GM19452 (cell line): ENCODE results near the gene MATR3.
"Not testable (repeated sequence)": the region's sequence is repeated elsewhere in the genome, so short reads cannot be mapped to it uniquely, and the experiment has no call there.

Source experiments
- ATAC-seq: cut with Tn5 transposase; IDR thresholded peaks from one replicate; pipeline ENCODE4 v1.9.1; 2021; ENCODE audit not compliant: unreplicated experiment

Gene MATR3

DNA sequence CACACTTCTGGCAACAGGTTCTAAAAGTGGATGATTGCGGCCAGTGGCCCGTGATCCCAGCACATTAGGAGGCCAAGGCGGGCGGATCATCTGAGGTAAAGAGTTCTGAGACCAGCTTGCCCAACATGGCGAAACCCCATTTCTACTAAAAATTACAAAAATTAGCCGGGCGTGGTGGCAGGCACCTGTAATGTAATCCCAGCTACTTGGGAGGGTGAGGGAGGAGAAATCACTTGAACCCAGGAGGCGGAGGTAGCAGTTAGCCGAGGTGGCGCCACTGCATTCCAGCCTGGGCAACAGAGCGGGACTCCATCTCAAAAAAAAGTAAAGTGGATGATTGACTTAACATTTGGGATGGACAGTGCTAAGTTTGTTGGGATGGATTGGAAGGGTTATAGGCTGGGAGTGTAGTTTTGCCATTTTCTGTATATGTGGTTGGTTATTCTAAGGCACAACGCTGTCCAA, 3.4 kb downstream of the MATR3 start:
- no peak for ATAC-seq

DNA sequence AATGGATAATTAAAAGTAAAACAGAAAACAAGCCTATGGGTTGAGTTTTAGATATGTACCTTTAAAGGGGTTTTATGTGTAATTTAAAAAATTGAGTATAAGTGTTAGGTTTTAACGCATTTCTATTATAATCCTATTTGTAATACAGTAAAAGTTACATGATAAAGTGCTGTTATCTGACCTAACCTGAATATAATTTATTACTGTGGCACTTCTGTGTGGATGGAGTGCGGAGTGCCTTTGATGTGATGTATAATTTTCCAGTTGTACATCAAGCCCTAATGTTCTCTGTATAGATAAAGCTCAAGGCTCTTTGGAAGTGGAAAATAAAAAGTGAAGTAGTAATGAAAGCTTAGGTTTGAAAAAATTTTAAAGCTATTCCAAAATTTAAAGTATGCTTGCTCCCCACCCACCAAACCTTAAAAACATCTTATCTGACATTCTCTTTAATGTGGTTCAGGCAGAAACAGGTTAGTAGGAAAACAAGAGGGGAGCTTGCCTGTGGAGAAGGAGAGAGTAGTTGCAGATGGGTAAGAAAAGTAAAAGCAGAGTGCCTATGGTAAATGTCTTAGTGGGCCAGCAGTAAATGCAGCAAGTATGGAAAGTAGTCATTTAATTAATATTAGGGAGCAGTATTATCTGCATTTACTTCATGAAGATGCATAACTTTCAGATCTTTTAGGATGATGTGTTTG, 4.0 kb downstream of the MATR3 start:
- no peak for ATAC-seq

DNA sequence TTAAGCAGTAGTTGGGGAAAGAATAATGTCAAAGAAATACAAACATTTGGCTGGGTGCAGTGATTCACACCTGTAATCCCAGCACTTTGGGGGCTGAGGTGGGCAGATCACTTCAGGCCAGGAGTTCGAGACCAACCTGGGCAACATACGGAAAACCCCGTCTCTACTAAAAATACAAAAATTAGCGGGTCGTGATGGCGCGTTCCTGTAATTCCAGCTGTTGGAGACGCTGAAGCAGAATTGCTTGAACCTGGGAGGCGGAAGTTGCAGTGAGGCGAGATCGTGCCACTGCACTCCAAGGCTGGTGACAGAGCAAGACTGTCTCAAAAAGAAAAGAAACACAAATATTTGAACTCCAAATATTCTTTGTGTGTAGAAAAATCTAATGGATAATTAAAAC, 4.7 kb downstream of the MATR3 start:
- ATAC-seq, result no peak

DNA sequence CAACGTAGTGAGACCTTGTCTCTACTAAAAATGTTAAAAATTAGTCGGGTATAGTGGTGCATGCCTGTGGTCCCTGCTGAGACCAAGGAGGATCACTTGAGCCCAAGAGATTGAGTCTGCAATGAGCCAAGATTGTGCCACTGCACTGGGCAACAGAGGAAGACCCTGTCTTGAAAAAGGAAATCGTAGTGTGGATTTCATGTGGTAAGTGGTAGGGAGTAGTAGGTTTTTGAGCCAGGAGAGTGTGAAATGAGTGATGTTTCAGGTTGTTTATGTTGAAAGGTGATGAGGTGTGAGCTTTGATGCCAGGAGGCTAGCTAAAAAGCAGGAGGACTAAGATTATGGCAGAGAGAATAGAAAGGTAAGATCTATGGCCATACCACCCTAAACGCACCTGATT, 5.9 kb downstream of the MATR3 start:
- ATAC-seq, result no peak

DNA sequence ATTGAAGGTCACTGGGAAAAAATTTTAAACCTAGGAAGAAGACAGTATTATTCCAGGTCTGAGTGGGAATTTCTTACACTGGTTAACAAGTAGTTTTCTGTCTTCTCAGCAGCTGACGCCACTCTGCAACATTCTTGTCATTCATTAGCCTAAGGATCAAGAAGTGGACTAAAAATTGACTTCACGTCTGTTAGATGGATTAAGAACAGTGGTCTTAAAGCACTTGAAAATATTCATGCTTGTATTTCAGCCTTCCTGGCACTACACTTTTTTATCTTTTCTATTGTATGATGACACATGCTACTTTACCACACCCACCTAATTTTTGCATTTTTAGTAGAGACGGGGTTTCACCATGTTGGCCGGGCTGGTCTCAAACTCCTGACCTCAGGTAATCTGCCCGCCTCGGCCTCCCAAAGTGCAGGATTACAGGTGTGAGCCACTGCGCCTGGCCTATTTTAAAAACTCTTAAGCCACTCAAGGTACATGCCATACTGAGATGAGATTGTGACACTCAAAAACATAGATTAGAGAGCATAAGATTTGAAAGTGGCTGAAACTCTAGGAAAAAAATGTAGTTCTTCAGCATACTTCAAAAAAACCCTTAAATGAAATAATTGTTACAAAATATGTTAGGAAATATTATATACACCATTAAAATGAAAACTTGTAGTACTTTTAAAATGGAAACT, 8.4 kb downstream of the MATR3 start:
- no peak for ATAC-seq

DNA sequence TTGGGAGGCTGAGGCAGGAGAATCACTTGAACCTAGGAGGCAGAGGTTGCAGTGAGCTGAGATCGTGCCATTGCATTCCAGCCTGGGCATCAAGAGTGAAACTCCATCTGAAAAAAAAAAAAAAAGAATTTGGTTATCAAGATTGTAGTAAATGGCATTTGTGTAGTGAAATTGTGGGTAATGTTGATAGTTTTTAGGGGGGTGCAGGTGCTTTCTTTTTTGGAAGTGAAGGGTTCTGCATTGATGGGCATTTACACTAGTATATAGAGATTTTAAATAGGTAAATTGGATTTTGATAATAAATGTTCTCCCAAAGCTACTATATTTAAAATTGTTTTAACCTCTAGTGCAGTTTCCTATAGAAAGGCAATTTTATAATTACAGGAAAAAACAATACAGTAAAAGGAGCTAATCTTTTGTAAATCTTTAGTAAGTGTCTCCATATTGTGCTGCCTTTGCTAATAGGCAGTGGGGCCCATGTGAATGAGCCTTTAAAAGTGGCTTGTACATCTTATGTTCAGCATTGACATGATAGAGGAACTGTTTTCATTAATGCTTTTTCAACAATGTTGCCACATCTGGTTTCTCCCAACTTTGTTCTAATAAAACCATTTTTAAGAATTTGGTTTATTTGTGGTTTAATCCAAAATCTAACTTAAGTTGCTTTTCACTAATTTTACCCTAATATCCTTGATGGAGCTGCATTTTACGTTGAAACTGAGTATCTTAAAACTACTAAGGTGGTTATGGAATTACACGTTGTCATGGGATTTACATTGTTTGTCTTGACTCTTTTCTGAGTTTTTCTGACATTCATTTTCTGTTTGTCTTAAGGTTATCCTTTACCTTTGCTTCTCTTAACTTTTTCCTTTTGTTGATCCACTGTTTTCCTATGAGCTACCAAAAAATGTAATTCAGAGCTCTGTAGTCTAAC, 11.1 kb downstream of the MATR3 start:
- no peak for ATAC-seq

DNA sequence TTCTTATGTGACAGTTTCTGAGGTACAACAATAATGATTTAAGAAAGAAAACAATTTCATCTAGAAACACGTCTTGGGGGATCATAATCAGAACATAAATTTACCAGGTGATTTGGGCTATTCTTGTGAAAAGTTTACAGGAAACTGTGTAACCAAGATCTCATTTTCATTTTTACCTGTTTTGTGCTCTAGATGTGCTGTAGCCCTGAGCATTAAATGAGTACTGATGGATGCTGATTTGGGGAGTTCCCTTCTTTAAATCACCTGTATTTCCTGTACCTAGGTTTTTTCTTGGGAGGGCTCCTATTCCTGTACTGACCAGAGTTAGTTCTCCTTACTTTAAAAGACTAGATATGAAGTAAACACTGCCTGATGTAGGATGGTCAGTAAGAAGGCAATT, 12.7 kb downstream of the MATR3 start:
- ATAC-seq, result no peak

DNA sequence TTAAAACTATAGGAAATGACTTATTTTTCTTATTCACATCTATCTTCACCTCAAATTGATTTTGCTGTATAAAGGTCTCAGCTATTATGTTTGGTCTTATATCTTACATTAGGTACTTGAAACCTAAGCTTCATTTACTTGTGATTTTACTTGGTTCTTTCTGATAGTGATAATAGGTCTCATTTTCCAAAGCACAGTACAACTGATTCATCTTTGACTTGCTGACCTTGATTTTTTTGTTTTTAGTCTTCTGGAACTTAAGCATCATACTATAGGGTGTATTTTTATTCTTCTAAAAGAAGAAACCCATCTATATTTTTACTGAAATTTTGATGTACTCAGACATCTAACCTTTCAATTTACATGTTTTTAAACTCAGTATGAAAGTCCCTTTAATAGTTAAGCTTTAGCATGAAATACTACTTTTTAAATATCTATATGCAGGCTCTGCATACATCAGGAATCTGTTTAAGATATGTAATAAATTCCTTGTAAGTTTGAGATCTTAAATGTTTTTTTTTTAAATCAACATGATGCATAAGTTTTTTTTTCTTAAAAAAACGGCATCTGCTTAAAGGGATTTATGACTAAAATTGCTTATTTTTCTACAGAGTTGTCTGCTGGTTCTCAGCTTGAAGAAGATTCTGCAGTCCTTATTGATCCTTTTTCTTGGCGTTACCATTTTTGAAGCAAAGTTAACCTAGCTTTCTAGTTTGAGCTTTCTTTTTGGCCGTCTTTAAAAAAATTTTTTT, 13.3 kb downstream of the MATR3 start:
- no peak for ATAC-seq

DNA sequence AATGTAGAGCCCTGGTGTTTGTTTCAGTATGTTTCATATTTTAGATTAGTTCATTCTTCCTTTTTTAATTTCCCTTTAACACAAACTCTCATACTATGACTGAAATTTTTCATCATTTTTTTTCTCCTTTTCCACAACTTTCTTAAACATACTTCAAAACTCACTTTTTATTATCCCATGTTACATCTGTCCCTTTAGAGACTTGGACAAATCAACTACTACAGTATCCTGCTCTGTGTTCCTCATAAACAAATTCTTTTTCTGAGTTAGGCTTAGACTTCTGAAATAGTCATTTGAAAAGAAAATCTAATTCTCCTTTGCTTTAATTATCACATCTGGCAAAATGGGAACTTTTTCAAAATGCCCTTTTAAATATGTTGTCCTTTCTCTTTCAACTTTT, 15.3 kb downstream of the MATR3 start:
- no peak for ATAC-seq

DNA sequence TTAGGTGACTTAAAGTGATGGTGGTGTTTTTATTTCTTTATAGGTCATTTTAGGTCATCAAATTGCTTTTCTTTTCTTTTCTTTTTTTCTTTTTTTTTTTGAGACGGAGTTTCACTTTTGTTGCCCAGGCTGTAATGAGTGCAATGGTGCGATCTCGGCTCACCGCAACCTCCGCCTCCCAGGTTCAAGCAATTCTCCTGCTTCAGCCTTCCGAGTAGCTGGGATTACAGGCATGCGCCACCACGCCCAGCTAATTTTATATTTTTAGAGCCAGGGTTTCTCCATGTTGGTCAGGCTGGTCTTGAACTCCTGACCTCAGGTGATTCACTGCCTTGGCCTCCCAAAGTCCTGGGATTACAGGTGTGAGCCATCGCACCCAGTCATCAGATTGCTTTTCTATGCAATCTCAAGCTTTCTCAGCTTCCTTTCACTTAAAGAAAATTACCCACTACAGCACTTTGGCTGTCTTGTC, 17.2 kb downstream of the MATR3 start:
- ATAC-seq, result not testable (repeated sequence)

DNA sequence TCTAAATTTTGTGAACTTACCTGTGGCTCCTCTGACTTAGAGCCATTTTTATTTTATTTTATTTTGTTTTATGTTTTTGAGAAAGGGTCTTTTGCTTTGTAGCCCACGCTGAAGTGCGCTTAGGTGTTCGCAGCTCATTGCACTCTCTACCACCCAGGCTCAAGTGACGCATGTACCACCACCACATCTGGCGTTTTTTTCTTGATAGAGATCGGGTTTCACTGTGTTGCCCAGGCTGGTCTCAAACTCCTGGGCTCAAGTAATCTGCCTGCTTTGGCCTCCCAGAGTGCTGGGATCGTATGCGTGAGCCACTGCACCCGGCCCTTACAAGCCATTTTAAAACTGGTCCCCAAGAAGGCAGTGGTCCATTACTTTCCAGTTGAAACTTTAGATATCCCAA, 18.5 kb downstream of the MATR3 start:
- ATAC-seq, result no peak

DNA sequence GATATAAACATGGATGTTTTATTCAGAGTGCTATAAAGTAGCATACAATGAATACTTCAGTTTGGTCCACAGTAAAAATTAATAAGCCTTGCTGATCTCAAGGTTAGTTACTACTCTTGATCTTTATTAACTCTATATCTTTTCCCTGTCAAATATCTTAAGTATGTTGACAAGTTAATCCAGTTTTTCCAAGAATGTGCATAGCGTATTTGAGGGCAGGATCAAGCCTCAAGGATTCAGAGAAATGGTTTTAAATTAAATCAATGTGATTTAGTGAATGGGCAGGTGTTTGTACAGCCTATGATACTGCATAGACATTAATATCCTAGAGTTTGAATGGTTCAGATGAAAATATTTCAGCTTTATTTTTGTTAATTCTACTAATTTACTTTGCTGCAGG, 20.7 kb downstream of the MATR3 start:
- ATAC-seq, result no peak

DNA sequence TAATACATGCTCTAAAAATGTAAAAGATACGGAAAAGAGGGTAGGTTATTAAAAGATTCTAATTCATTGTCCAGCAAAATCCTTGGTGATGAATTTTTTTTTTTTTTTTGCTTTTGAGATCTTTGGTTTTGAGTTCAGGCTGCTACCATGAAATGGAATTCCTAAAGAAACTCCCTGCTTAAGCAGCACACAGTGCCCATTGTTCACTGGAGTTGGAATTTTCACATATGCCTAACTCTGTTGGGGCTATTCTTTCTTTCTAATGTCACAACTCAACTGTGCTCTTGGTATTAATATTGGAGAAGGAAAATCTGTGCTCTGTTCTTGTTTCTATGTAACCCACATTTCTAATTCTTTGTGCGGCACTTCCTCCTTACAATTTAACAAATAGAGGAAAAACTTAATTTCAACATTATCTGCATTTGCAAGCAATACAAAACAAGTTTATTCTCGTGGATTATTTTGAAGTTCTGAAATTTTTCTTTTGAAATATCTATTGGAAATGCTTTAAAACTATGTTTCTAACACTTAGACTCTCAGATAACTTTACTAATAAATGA, 21.6 kb downstream of the MATR3 start:
- ATAC-seq, result no peak

DNA sequence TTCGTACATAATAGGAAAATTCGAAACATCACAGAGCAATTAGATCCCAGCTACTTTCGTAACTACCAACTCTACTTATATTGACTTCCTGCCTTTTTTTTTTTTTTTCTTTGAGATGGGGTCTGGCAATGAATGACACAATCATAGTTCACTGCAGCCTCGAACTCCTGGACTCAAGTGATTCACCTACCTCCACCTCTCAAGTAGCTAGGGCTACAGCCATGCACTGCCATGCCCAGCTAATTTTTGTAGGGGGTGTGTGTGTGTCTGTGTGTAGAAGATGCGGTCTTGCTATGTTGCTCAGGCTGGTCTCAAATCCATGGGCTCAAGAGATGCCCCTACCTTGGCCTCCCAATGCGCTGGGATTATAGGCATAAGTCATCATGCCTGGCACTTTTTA, 42.3 kb downstream of the MATR3 start:
- no peak for ATAC-seq

DNA sequence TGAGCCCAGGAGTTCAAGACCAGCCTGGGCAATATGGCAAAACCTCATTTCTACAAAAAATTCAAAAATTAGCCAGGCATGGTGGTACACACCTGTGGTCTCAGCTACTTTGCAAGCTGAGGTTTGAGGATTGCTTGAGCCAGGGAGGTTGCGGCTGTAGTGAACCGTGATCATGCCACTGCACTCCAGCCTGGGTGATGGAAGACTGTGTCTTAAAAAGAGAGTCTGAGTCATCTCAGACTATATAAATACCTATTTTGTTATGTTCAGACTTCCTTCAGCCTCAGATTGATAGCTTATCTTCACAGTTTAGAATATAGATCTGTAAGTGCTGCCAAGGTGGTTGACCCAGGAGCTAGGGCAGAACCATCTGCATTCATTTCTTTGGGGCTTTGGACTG, 46.5 kb downstream of the MATR3 start:
- no peak for ATAC-seq

DNA sequence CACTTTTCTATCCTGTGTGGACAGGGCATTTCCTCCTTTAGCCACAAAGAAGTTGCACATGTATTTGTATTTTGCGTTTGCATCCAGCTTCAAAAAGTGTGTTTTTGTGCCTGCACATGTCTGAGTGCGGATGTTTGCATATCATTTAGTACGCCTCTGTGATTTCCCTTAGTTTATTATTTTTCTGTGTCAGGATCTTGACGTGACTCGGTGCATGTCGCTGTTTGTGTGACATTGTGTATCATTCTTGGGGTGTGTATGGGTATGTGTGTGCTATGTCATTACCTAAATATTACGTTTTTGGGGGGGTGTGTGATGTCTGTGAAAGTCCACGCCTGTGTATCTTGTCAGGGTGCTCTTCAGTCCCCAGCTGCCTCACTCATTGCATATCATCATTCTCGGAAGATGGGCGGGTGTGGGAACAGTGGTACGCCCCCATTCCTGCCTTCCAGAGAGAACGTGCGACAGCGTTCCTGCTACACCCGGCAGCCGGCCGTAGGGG, 47.7 kb downstream of the MATR3 start:
- ATAC-seq, result no peak

DNA sequence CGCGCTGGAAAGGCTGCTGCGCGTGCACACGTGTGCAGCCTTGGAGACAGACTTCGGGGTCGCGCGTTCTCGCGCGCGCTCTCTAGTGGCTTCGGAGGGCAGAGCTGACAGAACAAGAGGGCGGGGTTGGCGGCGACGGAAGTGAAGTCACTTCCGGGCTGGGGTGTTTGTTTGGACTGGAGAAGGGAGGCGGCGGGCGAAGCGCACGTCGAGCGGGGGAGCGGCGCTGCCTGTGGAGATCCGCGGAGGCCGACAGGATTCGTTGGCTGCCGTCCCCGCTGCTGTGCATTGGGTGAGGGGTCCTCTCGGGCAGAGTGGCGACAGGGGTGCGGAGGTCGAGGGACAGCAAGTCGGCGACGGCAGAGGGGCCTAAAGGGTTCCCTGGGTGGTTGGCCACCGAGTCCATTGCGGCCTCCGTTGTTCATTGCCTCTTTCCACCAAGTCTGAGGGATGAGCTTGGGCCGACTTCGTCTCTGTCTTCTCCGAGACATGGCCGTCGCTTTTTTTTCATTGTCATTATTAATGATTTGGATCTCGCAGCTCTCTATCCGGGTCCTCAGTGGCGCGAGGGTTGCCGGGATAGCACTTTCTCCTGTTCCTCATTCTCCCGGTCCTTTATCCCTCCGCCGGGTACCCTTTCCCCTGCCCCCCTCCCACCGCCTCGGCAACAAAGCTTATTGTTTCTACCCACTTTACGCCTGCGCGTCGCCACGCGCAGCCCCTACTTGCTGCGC, 48.3 kb downstream of the MATR3 start, which contains the start of gene PAIP2:
PAIP2 (plus strand) TSS at position 166 of the 734 bp plus-strand sequence. CDS start 21,931 bp downstream, outside the sequence.
- peak; percentile 93 for ATAC-seq

DNA sequence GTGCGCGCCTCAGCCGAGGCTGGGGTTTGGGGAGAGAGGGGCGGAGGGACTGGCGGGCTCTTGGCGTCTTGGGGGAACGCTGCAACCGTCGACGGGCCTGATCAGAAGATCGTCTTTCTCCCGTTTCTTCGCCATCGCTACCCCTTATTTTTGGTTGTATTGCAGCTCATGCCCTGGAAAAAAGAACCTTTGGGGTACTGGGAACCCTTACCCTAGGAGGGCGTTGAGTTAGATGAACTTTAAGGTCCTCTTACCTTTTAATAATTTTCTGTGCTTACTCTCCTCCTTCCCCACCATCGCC, 48.8 kb downstream of the MATR3 start:
- ATAC-seq, result peak; percentile 42

DNA sequence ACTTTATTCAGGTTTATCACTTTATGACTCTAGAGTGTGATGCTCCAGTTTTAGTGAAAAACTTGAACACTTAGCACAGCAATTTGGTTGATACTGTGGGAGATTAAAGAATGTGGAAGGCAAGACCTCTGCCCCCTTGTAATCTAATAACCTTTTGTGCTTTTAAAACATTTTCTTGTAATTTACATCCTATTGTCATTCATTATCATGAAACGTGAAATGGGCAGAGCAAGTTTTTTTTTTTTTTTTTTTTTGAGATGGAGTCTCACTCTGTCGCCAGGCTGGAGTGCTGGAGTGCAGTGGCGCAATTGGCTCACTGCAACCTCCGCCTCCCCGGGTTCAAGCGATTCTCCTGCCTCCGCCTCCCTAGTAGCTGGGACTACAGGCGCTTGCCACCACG, 49.9 kb downstream of the MATR3 start:
- ATAC-seq, result no peak

DNA sequence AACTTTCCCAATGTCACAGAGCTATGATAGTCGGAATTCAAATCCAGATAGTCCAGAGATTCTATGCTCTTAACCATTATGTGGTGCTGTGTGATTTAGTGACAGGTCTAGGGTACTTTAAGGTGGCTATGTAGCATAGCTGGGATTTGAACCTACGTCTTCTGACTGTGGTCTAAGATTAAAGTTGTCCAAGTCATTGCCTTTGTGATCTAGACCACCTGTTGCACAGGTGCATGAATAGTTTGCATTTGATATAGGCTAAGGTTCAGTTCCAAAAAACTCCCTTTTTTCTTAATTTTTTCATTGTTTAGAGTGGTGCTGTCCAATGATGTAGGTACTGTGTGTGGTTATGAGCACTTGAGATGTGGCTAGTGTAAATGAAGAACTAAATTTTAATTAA, 50.6 kb downstream of the MATR3 start:
- ATAC-seq, result no peak
